Erythroblast (primary cell): ENCODE data around the gene PACS1.

Experiments
- GATA1 ChIP-seq: IDR thresholded peaks from 2 replicates; pipeline ENCODE4 v1.6.1; 2011; ENCODE audit warnings: low read depth, mild to moderate bottlenecking, control low read depth, low read length, moderate library complexity
- POLR2A ChIP-seq: IDR thresholded peaks from 2 replicates; pipeline ENCODE4 v1.6.1; 2011; ENCODE audit warnings: mild to moderate bottlenecking, low read length

- TF ChIP-seq POLR2A (no peak), GATA1 (no peak)
These were observed 19.0 kb downstream of the PACS1 start for GRCh38 chr11:66089067-66089466.
